IMR-90 (cell line): ENCODE measurements around the gene PRKAG2. TPM values are rescaled to one million over a fixed set of nuclear protein-coding genes. Genes with fewer than 3 reads are reported as not detected.

ENCODE experiments used
- ATAC-seq: fragments of 200-7000 bp; cut with Tn5 transposase; 2 replicates; pipeline ENCODE4 v1.9.1; 2020; ENCODE audit warnings: low read depth, mild to moderate bottlenecking, moderate library complexity
- BruUV-seq: library from RNA; stranded (reverse); fragments of 400-500 nt; replicated peaks from 2 replicates; lab custom pipeline; 2021; lab: Mats Ljungman, UMichigan
- CTCF ChIA-PET: fragments of 300-600 bp; formaldehyde crosslinking; extraction: SDS; loops from one replicate; lab custom pipeline; 2021; ENCODE audit warnings: antibody characterized with exemption; lab: Yijun Ruan, JAX
- POLR2A ChIA-PET: fragments of 300-600 bp; sonication (Branson Sonifier 250); formaldehyde crosslinking; loops from one replicate; lab custom pipeline; 2022; ENCODE audit warnings: antibody characterized with exemption; ENCODE audit not compliant: unreplicated experiment; lab: Charles Lee
- DNase-seq: peaks from one replicate; pipeline ENCODE4 v3.0.0; 2013
- H2AFZ ChIP-seq: replicated peaks from 2 replicates; pipeline ENCODE3; 2013; ENCODE audit warnings: low read length, mild to moderate bottlenecking; ENCODE audit not compliant: poor library complexity
- H2AK5ac ChIP-seq: 2 replicates; pipeline ENCODE4 v1.6.1; 2013; ENCODE audit warnings: low read depth, low read length, inconsistent platforms
- H2AK9ac ChIP-seq: replicated peaks from 2 replicates; pipeline ENCODE3; 2013; ENCODE audit warnings: mild to moderate bottlenecking, low read depth, low read length, moderate library complexity; ENCODE audit not compliant: poor library complexity
- H2BK120ac ChIP-seq: 2 replicates; pipeline ENCODE4 v1.6.1; 2013; ENCODE audit warnings: low read depth, low read length, inconsistent platforms
- H2BK15ac ChIP-seq: 3 replicates; pipeline ENCODE4 v1.6.1; 2013; ENCODE audit warnings: low read depth, low read length, inconsistent platforms
- H2BK20ac ChIP-seq: 2 replicates; pipeline ENCODE4 v1.6.1; 2013; ENCODE audit warnings: low read depth, mild to moderate bottlenecking, inconsistent platforms, low read length, moderate library complexity
- H2BK5ac ChIP-seq: 2 replicates; pipeline ENCODE4 v1.6.1; 2013; ENCODE audit warnings: mild to moderate bottlenecking, low read depth, low read length, inconsistent platforms; ENCODE audit not compliant: poor library complexity, severe bottlenecking
- H3K14ac ChIP-seq: replicated peaks from 2 replicates; pipeline ENCODE4 v1.6.1; 2013; ENCODE audit warnings: low read depth, low read length, inconsistent platforms
- H3K18ac ChIP-seq: 2 replicates; pipeline ENCODE4 v1.6.1; 2013; ENCODE audit warnings: low read depth, low read length, control low read depth
- H3K23ac ChIP-seq: 2 replicates; pipeline ENCODE4 v1.6.1; 2013; ENCODE audit warnings: low read depth, low read length, inconsistent platforms
- H3K27ac ChIP-seq: 2 replicates; pipeline ENCODE4 v1.5.1; 2013; ENCODE audit warnings: mild to moderate bottlenecking, control low read depth, low read length; ENCODE audit not compliant: insufficient read depth
- H3K27me3 ChIP-seq: 2 replicates; pipeline ENCODE4 v1.6.1; 2013; ENCODE audit warnings: low read length; ENCODE audit not compliant: control insufficient read depth, insufficient read depth
- H3K36me3 ChIP-seq: 2 replicates; pipeline ENCODE4 v1.6.1; 2013; ENCODE audit warnings: low read length, mixed read lengths; ENCODE audit not compliant: control insufficient read depth, insufficient read depth
- H3K4ac ChIP-seq: 2 replicates; pipeline ENCODE4 v1.6.1; 2013; ENCODE audit warnings: low read depth, low read length, inconsistent platforms
- H3K4me1 ChIP-seq: 2 replicates; pipeline ENCODE4 v1.6.1; 2013; ENCODE audit warnings: low read length, mixed read lengths; ENCODE audit not compliant: control insufficient read depth, insufficient read depth
- H3K4me2 ChIP-seq: 2 replicates; pipeline ENCODE4 v1.6.1; 2013; ENCODE audit warnings: low read depth, mild to moderate bottlenecking, control low read depth, low read length, moderate library complexity
- H3K4me3 ChIP-seq: 2 replicates; pipeline ENCODE4 v1.5.1; 2013; ENCODE audit warnings: low read depth, mild to moderate bottlenecking, control low read depth, low read length, moderate library complexity; ENCODE audit not compliant: insufficient read depth
- H3K56ac ChIP-seq: 2 replicates; pipeline ENCODE4 v1.6.1; 2013; ENCODE audit warnings: low read length, inconsistent platforms; ENCODE audit not compliant: insufficient read depth; ENCODE audit errors: extremely low read depth
- H3K79me1 ChIP-seq, 2 experiments: 2 replicates each; pipeline ENCODE4 v1.6.1; 2013; ENCODE audit warnings: low read length in 2 of 2, inconsistent platforms in 1 of 2, low read depth in 1 of 2
- H3K9ac ChIP-seq: 2 replicates; pipeline ENCODE4 v1.6.1; 2013; ENCODE audit warnings: low read depth, low read length, control low read depth
- H3K9me1 ChIP-seq: 2 replicates; pipeline ENCODE4 v1.6.1; 2013; ENCODE audit warnings: low read length, inconsistent platforms; ENCODE audit not compliant: insufficient read depth
- H3K9me3 ChIP-seq: 2 replicates; pipeline ENCODE4 v1.6.1; 2013; ENCODE audit warnings: low read length; ENCODE audit not compliant: control insufficient read depth, insufficient read depth
- H4K20me1 ChIP-seq: 2 replicates; pipeline ENCODE4 v1.6.1; 2013; ENCODE audit warnings: low read length, inconsistent platforms; ENCODE audit not compliant: insufficient read depth
- H4K5ac ChIP-seq: 2 replicates; pipeline ENCODE4 v1.6.1; 2013; ENCODE audit warnings: mild to moderate bottlenecking, low read depth, low read length, control low read depth
- H4K8ac ChIP-seq, 2 experiments: 2 replicates each; pipeline ENCODE4 v1.6.1; 2013; ENCODE audit warnings: low read depth in 2 of 2, low read length in 2 of 2, control low read depth in 1 of 2, inconsistent platforms in 1 of 2
- H4K91ac ChIP-seq: 2 replicates; pipeline ENCODE4 v1.6.1; 2013; ENCODE audit warnings: low read depth, low read length, inconsistent platforms; ENCODE audit not compliant: insufficient read depth
- CHD1 ChIP-seq: IDR thresholded peaks from 2 replicates; pipeline ENCODE4 v1.6.1; 2012; ENCODE audit warnings: low read depth, low read length, improper control_type of control experiment
- FOS ChIP-seq: fragments of 150-350 bp; IDR thresholded peaks from 2 replicates; pipeline ENCODE4 v1.6.1; 2016; ENCODE audit warnings: low read depth, low read length
- MXI1 ChIP-seq: IDR thresholded peaks from 2 replicates; pipeline ENCODE4 v1.6.1; 2012; ENCODE audit warnings: low read depth, mild to moderate bottlenecking, low read length, moderate library complexity, borderline replicate concordance
- RAD21 ChIP-seq: IDR thresholded peaks from 2 replicates; pipeline ENCODE4 v1.6.1; 2012; ENCODE audit warnings: low read length, improper control_type of control experiment
- WGBS, 2 experiments: methylation state at CpG; one replicate each; pipeline versions ENCODE4 v1.1.5 to v1.1.7; 2013; ENCODE audit warnings: missing lambda C conversion rate in 2 of 2; ENCODE audit not compliant: insufficient read length in 1 of 2; ENCODE audit errors: extremely low coverage in 2 of 2; 5-methylcytosine and 5-hydroxymethylcytosine counted together
- dilution Hi-C: fragments of 300-500 bp; cut with HindIII; formaldehyde crosslinking; loops from one replicate; pipeline ENCODE4 v1.14.3; 2018; ENCODE audit warnings: low sequenced_read_pairs; ENCODE audit not compliant: unreplicated experiment
- in situ Hi-C: fragments of 300-500 bp; cut with MboI; formaldehyde crosslinking; loops from 3 replicates; pipeline ENCODE4 v1.14.3; 2019; ENCODE audit warnings: low sequenced_read_pairs, inconsistent platforms, mixed read lengths
- intact Hi-C: fragments of 100-400 bp; cut with micrococcal nuclease; formaldehyde crosslinking; loops from 2 replicates; pipeline ENCODE4 v1.10.0; 2022
- polyA plus RNA-seq, 3 experiments: library from polyadenylated mRNA; depleted of rRNA; stranded (reverse); fragments of >200 nt; gene quantifications; 2 replicates each; pipeline ENCODE4 v1.2.3, GENCODE V29; 2012; ENCODE audit warnings: low replicate concordance in 1 of 3
- total RNA-seq: library from RNA; depleted of rRNA; stranded (reverse); fragments of >200 nt; gene quantifications from 2 replicates; pipeline ENCODE4 v1.2.3, GENCODE V29; 2012
- TF ChIP-seq, protein P1 (sequence below): conservative IDR thresholded peaks from 2 replicates; pipeline ENCODE4 v1.5.1; 2012; ENCODE audit warnings: mild to moderate bottlenecking, low read depth, low read length, improper control_type of control experiment

Gene PRKAG2
- total and polyA plus RNA-seq, 2 of the 4 experiments (the other 2 are of a cell fraction): 15.4 to 21.6 TPM

- no peak overlapping the region for H2BK15ac ChIP-seq
- CTCF ChIA-PET: no interaction called here
- no peaks in the 10 kb centered on the region for H3K9me1 ChIP-seq
- H4K20me1 ChIP-seq: no peaks in the 10 kb centered on the region
- intact Hi-C loops: no loop called here
- H3K4ac ChIP-seq: no peak overlapping the region
- no peak overlapping the region for H2BK120ac ChIP-seq
- H4K91ac ChIP-seq: no peak overlapping the region
- no peak overlapping the region for H3K4me3 ChIP-seq
- H3K23ac ChIP-seq: no peak overlapping the region
- H2AK5ac ChIP-seq: no peak overlapping the region
- H3K14ac ChIP-seq: no peak overlapping the region
- no peak overlapping the region for H3K9ac ChIP-seq
- no peak overlapping the region for H2AFZ ChIP-seq
- POLR2A ChIA-PET: no interaction called here
- H3K56ac ChIP-seq: no peak overlapping the region
- no peak overlapping the region for H2AK9ac ChIP-seq
- no peaks in the 10 kb centered on the region for H3K36me3 ChIP-seq
- in situ Hi-C loops: no loop called here
- ATAC-seq (no peak), DNase-seq (no peak)
- TF ChIP-seq MXI1 (no peak), CHD1 (no peak), FOS (no peak), RAD21 (no peak)
- TF ChIP-seq, protein P1, sequence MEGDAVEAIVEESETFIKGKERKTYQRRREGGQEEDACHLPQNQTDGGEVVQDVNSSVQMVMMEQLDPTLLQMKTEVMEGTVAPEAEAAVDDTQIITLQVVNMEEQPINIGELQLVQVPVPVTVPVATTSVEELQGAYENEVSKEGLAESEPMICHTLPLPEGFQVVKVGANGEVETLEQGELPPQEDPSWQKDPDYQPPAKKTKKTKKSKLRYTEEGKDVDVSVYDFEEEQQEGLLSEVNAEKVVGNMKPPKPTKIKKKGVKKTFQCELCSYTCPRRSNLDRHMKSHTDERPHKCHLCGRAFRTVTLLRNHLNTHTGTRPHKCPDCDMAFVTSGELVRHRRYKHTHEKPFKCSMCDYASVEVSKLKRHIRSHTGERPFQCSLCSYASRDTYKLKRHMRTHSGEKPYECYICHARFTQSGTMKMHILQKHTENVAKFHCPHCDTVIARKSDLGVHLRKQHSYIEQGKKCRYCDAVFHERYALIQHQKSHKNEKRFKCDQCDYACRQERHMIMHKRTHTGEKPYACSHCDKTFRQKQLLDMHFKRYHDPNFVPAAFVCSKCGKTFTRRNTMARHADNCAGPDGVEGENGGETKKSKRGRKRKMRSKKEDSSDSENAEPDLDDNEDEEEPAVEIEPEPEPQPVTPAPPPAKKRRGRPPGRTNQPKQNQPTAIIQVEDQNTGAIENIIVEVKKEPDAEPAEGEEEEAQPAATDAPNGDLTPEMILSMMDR: no peak
- no peak overlapping the region for H4K5ac ChIP-seq
- H3K4me1 ChIP-seq: no peaks in the 10 kb centered on the region
- BruUV-seq: no TSS peak
- no peak overlapping the region for H2BK5ac ChIP-seq
- dilution Hi-C loops: no loop called here
- no peak overlapping the region for H3K27ac ChIP-seq
- no peaks in the 10 kb centered on the region for H3K9me3 ChIP-seq
- 53% methylated on average over 5 of the region's 8 CpGs; no CpG with 5 or more reads in 1 of the 2 experiments for WGBS, 2 experiments
- no peaks in the 10 kb centered on the region for H3K79me1 ChIP-seq
- no peak overlapping the region for H2BK20ac ChIP-seq
- no peak overlapping the region for H4K8ac ChIP-seq
- H3K27me3 ChIP-seq: peaks cover 54% of the 10 kb centered on the region
- H3K4me2 ChIP-seq: no peak overlapping the region
- no peak overlapping the region for H3K18ac ChIP-seq
These were observed 70.7 kb downstream of the PRKAG2 start for GRCh38 chr7:151806204-151806603.
